CD4-positive, alpha-beta T cell treated with Interleukin-6 at 100 ng/mL for 8 hours (primary cell): ENCODE data around the gene ABCB6.

Experiments
- DNase-seq: peaks from one replicate; pipeline ENCODE4 v3.0.0-alpha.2; 2020; ENCODE audit warnings: mixed read lengths, low spot score

ABCB6 gene

GRCh38 chr2:219184121-219184520 lies 34.6 kb downstream of the ABCB6 start:
- no peak for DNase-seq

- DNase-seq = no peak
Observed at GRCh38 chr2:219183151-219183772, 35.5 kb downstream of the ABCB6 start.

- no peak for DNase-seq
Observed at GRCh38 chr2:219182331-219183150, 36.2 kb downstream of the ABCB6 start.

DNA sequence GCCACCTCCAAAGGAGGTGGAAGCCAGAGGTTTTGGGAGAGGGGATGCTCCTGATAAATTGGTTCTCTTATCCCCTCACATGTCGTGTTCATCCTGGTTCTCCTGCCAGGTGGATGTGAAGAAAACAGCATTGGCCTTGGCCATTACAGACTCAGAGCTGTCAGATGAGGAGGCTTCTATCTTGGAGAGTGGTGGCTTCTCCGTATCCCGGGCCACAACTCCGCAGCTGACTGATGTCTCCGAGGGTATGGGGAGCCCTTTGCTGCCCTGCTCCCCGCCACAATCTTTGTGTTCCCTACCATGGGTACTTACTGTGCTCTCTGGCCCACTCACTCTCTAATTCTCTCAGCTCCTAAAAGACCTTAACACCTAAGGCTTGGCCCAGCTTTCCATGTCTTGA lies 37.2 kb downstream of the ABCB6 start:
- DNase-seq = no peak

GRCh38 chr2:219180961-219181360 lies 37.8 kb downstream of the ABCB6 start:
- no peak for DNase-seq

- DNase-seq = no peak
Observed at GRCh38 chr2:219179601-219180465, 38.9 kb downstream of the ABCB6 start.

DNA sequence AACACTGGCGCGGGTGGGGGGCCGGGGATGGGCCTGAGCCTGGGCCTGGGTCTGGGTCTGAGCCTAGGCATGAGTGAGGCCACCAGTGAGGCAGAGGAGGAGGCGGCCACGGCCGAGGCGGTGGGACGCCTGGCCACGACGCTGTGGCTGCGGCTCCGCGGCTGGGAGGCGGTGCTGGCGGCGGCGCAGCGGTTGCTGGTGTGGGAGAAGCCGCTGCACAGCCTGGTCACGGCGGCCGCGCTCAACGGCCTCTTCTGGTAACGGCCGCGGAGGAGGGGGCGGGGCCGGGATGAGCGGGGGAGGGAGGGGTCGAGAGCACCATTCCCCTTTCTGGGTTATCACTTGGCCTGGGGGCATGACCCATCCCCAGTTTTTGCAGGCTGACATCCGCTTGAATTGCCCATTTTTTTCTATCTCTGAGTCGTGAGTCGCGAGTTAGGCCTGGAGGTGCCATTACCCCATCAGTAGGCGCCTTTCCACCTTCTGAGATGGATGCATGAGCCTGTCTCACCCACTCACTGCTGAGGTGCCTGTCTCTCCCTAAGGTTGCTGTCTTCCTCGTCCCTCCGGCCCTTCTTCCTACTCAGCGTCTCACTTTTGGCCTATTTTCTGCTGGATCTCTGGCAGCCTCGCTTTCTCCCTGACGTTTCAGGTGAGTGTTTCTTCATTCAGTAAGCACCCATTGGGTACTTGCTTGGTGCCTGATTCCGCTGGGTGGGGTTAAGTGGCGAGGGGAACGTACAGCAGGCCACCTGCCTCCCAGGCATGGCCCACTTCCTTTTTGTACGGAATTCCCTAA lies 40.2 kb downstream of the ABCB6 start:
- peak; percentile 10 for DNase-seq

DNA sequence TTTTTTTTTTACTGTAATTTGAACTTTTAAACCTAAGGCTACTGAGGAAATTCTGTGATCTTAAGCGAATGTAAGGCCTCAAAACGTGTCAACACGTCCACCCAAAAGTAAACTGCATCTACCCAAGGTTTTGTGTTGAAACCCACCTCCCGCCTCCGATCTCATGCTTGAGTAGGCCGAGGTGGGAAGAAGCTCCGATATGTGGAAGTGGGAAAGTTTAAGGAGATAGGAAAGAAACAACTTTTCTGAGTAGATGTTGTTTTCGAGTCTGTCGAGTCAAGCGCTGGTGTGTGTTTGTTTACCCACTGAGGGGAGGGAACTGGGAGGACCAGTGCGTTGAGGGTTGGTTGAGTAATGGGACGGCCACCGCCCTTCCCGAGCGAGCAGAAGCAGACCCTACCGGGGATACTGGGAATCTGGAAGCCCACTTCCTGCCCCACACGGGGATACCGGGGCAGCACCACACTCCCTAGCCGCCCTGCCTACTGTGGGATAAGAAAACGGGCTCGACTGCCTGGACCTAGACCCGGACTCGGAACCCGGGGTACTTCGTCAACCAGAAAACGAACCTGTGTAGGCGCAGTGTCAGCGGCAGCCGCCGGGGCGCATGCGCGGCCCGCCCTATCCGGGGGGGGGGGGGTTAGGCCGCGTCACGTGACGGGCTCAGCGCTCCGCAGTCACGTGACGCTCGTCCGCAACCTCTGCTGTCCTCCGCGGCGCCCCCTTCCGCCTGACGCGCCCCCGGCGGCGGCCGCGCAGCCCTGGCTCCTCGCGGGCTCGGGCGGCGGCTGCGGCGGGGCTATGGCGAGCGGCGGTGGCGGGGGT lies 41.0 kb downstream of the ABCB6 start, which contains the start of gene RETREG2:
Gene RETREG2 (plus strand): TSS at position 724 of the 825 bp plus-strand sequence. CDS start 78 bp downstream, at position 802.
- DNase-seq = peak; percentile 91

DNA sequence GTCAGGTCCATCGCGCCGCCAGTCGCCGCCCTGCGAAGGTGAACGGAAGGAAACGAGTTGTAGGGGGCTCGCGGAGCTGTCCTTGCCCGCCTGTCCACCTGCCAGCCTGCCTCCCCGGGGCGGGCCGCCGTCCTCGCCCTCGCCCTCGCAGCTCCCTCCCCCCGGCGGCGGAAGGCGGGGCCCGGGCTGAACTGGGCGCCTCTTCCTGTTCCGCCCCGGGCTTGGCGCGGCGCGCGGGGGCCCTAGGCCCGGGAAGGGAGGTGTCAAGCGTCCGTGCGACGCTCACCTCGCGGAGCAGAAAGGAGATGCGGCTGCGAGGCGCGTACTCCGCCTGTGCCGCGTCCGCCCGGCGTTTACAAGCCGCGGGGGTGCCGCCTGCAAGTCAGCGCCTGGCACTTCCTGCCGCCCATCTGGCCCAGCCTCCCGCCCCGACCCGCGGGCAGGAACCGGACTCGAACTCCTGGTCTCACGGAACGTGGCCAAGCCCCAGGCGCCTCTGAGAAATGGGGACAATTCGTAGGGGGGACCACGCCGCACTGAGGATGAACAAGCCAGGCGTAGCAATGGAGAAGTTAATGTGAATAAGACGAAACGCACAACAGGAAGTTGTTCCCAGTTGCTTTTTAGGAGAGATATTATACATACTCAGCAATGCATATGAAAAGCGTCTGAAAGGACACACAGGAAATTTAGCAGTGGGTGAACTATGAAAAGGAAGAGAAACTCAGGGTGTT lies 41.8 kb downstream of the ABCB6 start, which contains the start of gene CNPPD1:
Gene CNPPD1 (minus strand): TSS at position 108 of the 734 bp plus-strand sequence. CDS start 97 bp downstream, at position 11.
- peak; percentile 86 for DNase-seq

GRCh38 chr2:219175928-219176817 lies 42.6 kb downstream of the ABCB6 start:
- DNase-seq = no peak

DNA sequence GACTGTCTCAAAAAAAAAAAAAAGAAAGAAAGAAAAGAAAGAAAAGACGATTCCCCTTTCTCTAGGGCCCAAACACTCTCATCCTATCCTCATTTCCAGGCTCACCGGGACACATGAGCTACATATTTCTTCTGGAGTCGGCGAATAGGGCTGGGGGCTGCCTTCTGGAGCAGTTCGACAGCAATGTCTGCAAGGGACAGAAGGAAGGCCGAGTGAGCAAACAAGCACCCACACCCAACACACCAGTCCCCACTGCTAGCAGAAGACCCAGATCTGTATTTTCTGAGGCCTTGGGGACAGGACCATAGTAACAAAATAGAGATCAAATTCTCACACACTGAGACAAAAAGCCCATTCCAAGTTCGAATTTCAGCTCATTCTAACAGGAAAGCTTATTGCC lies 43.3 kb downstream of the ABCB6 start:
- DNase-seq = no peak

- no peak for DNase-seq
Observed at GRCh38 chr2:219174801-219175200, 44.0 kb downstream of the ABCB6 start.

- DNase-seq = no peak
Observed at GRCh38 chr2:219174146-219174545, 44.6 kb downstream of the ABCB6 start.

- no peak for DNase-seq
Observed at GRCh38 chr2:219173176-219173575, 45.6 kb downstream of the ABCB6 start.

GRCh38 chr2:219172231-219173154 lies 46.3 kb downstream of the ABCB6 start:
- no peak for DNase-seq

GRCh38 chr2:219171231-219171651 lies 47.5 kb downstream of the ABCB6 start:
- peak; percentile 51 for DNase-seq

- DNase-seq = no peak
Observed at GRCh38 chr2:219169930-219170654, 48.7 kb downstream of the ABCB6 start, which contains the start of gene SLC23A3. Gene SLC23A3 (minus strand): TSS chr2:219170029. CDS start chr2:219169984, 45 bp downstream.
